ENCODE results near the gene PCDHB12.
"Not testable (repeated sequence)": the region's sequence is repeated elsewhere in the genome, so short reads cannot be mapped to it uniquely, and the experiment has no call there.

Gene PCDHB12

GRCh38 chr5:141208478-141208877, at the start of gene PCDHB12:
Gene PCDHB12 (plus strand): TSS chr5:141208719. CDS start chr5:141208908, 189 bp downstream.
- no peak for DNase-seq (ENCODE audit: low read depth in 3 of 3)

GRCh38 chr5:141172381-141173204, 35.9 kb upstream of the PCDHB12 start, which contains the start of gene PCDHB7:
Gene PCDHB7 (plus strand): TSS chr5:141172644. CDS start chr5:141172836, 192 bp downstream.
- DNase-seq (ENCODE audit: low read depth in 3 of 3), result no peak

GRCh38 chr5:141174291-141175104, 34.0 kb upstream of the PCDHB12 start:
- not testable (repeated sequence) for DNase-seq (ENCODE audit: low read depth in 3 of 3)

GRCh38 chr5:141175933-141176332, 32.6 kb upstream of the PCDHB12 start:
- DNase-seq (ENCODE audit: low read depth in 3 of 3), result no peak

GRCh38 chr5:141177577-141178191, 30.8 kb upstream of the PCDHB12 start, which contains the start of gene PCDHB8:
Gene PCDHB8 (plus strand): TSS chr5:141177790. CDS start chr5:141178035, 245 bp downstream.
- not testable (repeated sequence) for DNase-seq (ENCODE audit: low read depth in 3 of 3)

GRCh38 chr5:141179371-141179770, 29.1 kb upstream of the PCDHB12 start:
- DNase-seq (ENCODE audit: low read depth in 3 of 3), result not testable (repeated sequence)

- DNase-seq (ENCODE audit: low read depth in 3 of 3), result not testable (repeated sequence)
Measured at GRCh38 chr5:141179876-141180275, 28.6 kb upstream of the PCDHB12 start.

- no peak for DNase-seq (ENCODE audit: low read depth in 3 of 3)
Measured at GRCh38 chr5:141180313-141180712, 28.2 kb upstream of the PCDHB12 start.

- DNase-seq (ENCODE audit: low read depth in 3 of 3), result no peak
Measured at GRCh38 chr5:141182248-141182647, 26.3 kb upstream of the PCDHB12 start, which contains the start of gene PCDHB16. Gene PCDHB16 (plus strand): TSS chr5:141182387. CDS start chr5:141182560, 173 bp downstream.

GRCh38 chr5:141184117-141184855, 24.2 kb upstream of the PCDHB12 start:
- not testable (repeated sequence) for DNase-seq (ENCODE audit: low read depth in 3 of 3)

- DNase-seq (ENCODE audit: low read depth in 3 of 3), result peak in 1 of 3 experiments; percentile 14
Measured at GRCh38 chr5:141186897-141187512, 21.5 kb upstream of the PCDHB12 start, which contains the start of gene PCDHB9. Gene PCDHB9 (plus strand): TSS chr5:141187161. CDS start chr5:141187319, 158 bp downstream.

- not testable (repeated sequence) for DNase-seq (ENCODE audit: low read depth in 3 of 3)
Measured at GRCh38 chr5:141188682-141189081, 19.8 kb upstream of the PCDHB12 start.

- not testable (repeated sequence) for DNase-seq (ENCODE audit: low read depth in 3 of 3)
Measured at GRCh38 chr5:141189131-141189530, 19.4 kb upstream of the PCDHB12 start.

GRCh38 chr5:141192110-141192725, 16.3 kb upstream of the PCDHB12 start, which contains the start of gene PCDHB10:
Gene PCDHB10 (plus strand): TSS chr5:141192353. CDS start chr5:141192553, 200 bp downstream.
- peak in 1 of 3 experiments; percentile 21 for DNase-seq (ENCODE audit: low read depth in 3 of 3)

- not testable (repeated sequence) for DNase-seq (ENCODE audit: low read depth in 3 of 3)
Measured at GRCh38 chr5:141194332-141194731, 14.2 kb upstream of the PCDHB12 start.

- no peak for DNase-seq (ENCODE audit: low read depth in 3 of 3)
Measured at GRCh38 chr5:141196363-141196762, 12.2 kb upstream of the PCDHB12 start.

- DNase-seq (ENCODE audit: low read depth in 3 of 3), result no peak
Measured at GRCh38 chr5:141199359-141200235, 8.9 kb upstream of the PCDHB12 start, which contains the start of gene PCDHB11. Gene PCDHB11 (plus strand): TSS chr5:141199627. CDS start chr5:141199775, 148 bp downstream.

GRCh38 chr5:141201126-141201525, 7.4 kb upstream of the PCDHB12 start:
- not testable (repeated sequence) for DNase-seq (ENCODE audit: low read depth in 3 of 3)

- not testable (repeated sequence) for DNase-seq (ENCODE audit: low read depth in 3 of 3)
Measured at GRCh38 chr5:141201646-141202045, 6.9 kb upstream of the PCDHB12 start.

Data from stimulated activated CD4-positive, alpha-beta T cell treated with anti-CD3 and anti-CD28 coated beads, TNF-alpha, amount 100 ng/mL, for 24 hours (primary cell).